ENCODE measurements around the gene PLPP2.

PLPP2 gene

GRCh38 chr19:291006-291521 is at the start of gene PLPP2:
PLPP2 (minus strand) TSS chr19:291403; CDS start chr19:291336, 67 bp downstream.
- H3K9me3 ChIP-seq (ENCODE audit: low read length): no peaks in the 10 kb centered on the region
- no peak within 1 kb of the TSS for H3K9ac ChIP-seq (ENCODE audit: low read length)
- no peak within 1 kb of the TSS for H3K4me3 ChIP-seq (ENCODE audit: low read depth, low read length, poor library complexity, severe bottlenecking)
- no peak within 1 kb of the TSS for H2AFZ ChIP-seq (ENCODE audit: low read length)
- H3F3A ChIP-seq (ENCODE audit: insufficient read depth, low read length): no peaks in the 10 kb centered on the region
- no peak for TF ChIP-seq EZH2 (IDR thresholded peaks at IDR 0.05; ENCODE audit: borderline replicate concordance, low read length)
- TF ChIP-seq CTCF (IDR thresholded peaks at IDR 0.05; ENCODE audit: low read length): no peak
- no peak within 1 kb of the TSS for H3K4me2 ChIP-seq (ENCODE audit: low read length)
- H3K79me2 ChIP-seq (ENCODE audit: insufficient read depth, low read length): no peaks in the 10 kb centered on the region
- no peak within 1 kb of the TSS for H3K27ac ChIP-seq (ENCODE audit: low read depth, low read length, poor library complexity, severe bottlenecking)
- no peaks in the 10 kb centered on the region for H4K20me1 ChIP-seq (ENCODE audit: insufficient read depth, low read length)
- H3K4me1 ChIP-seq (ENCODE audit: insufficient read depth, low read length, severe bottlenecking): no peaks in the 10 kb centered on the region
- no peaks in the 10 kb centered on the region for H3K27me3 ChIP-seq (ENCODE audit: insufficient read depth, low read length)
- H3K36me3 ChIP-seq (ENCODE audit: insufficient read depth, low read length): no peaks in the 10 kb centered on the region
- no peaks in the 10 kb centered on the region for H3K9me2 ChIP-seq (ENCODE audit: low read depth, low read length)

GRCh38 chr19:340620-341385 is 49.6 kb upstream of the PLPP2 start:
- H3K4me2 ChIP-seq (ENCODE audit: low read length): no peak overlapping the region
- peaks cover 21% of the 10 kb centered on the region for H3K79me2 ChIP-seq (ENCODE audit: insufficient read depth, low read length)
- peaks cover 16% of the 10 kb centered on the region for H3K4me1 ChIP-seq (ENCODE audit: insufficient read depth, low read length, severe bottlenecking)
- no peaks in the 10 kb centered on the region for H3K9me2 ChIP-seq (ENCODE audit: low read depth, low read length)
- H3K4me3 ChIP-seq (ENCODE audit: low read depth, low read length, poor library complexity, severe bottlenecking): no peak overlapping the region
- H3K9ac ChIP-seq (ENCODE audit: low read length): no peak overlapping the region
- H3K9me3 ChIP-seq (ENCODE audit: low read length): peaks cover 4% of the 10 kb centered on the region; the same call in 1 of the 2 replicates
- H3K27me3 ChIP-seq (ENCODE audit: insufficient read depth, low read length): no peaks in the 10 kb centered on the region
- H2AFZ ChIP-seq (ENCODE audit: low read length): no peak overlapping the region
- H3F3A ChIP-seq (ENCODE audit: insufficient read depth, low read length): no peaks in the 10 kb centered on the region
- TF ChIP-seq EZH2 (IDR thresholded peaks at IDR 0.05; ENCODE audit: borderline replicate concordance, low read length) (no peak), CTCF (IDR thresholded peaks at IDR 0.05; ENCODE audit: low read length) (no peak)
- no peaks in the 10 kb centered on the region for H4K20me1 ChIP-seq (ENCODE audit: insufficient read depth, low read length)
- no peak overlapping the region for H3K27ac ChIP-seq (ENCODE audit: low read depth, low read length, poor library complexity, severe bottlenecking)
- H3K36me3 ChIP-seq (ENCODE audit: insufficient read depth, low read length): peaks cover 12% of the 10 kb centered on the region; the same call in 1 of the 2 replicates

GRCh38 chr19:339262-339887 is 48.2 kb upstream of the PLPP2 start:
- H2AFZ ChIP-seq (ENCODE audit: low read length): no peak overlapping the region
- H3K9me3 ChIP-seq (ENCODE audit: low read length): peaks cover 4% of the 10 kb centered on the region; the same call in 1 of the 2 replicates
- H4K20me1 ChIP-seq (ENCODE audit: insufficient read depth, low read length): no peaks in the 10 kb centered on the region
- H3K9me2 ChIP-seq (ENCODE audit: low read depth, low read length): no peaks in the 10 kb centered on the region
- no peak overlapping the region for H3K9ac ChIP-seq (ENCODE audit: low read length)
- no peaks in the 10 kb centered on the region for H3K27me3 ChIP-seq (ENCODE audit: insufficient read depth, low read length)
- TF ChIP-seq CTCF (IDR thresholded peaks at IDR 0.05; ENCODE audit: low read length): no peak
- no peak for TF ChIP-seq EZH2 (IDR thresholded peaks at IDR 0.05; ENCODE audit: borderline replicate concordance, low read length)
- no peak overlapping the region for H3K4me3 ChIP-seq (ENCODE audit: low read depth, low read length, poor library complexity, severe bottlenecking)
- H3K27ac ChIP-seq (ENCODE audit: low read depth, low read length, poor library complexity, severe bottlenecking): no peak overlapping the region
- H3K4me1 ChIP-seq (ENCODE audit: insufficient read depth, low read length, severe bottlenecking): peaks cover 16% of the 10 kb centered on the region
- H3F3A ChIP-seq (ENCODE audit: insufficient read depth, low read length): no peaks in the 10 kb centered on the region
- peaks cover 21% of the 10 kb centered on the region for H3K79me2 ChIP-seq (ENCODE audit: insufficient read depth, low read length)
- H3K36me3 ChIP-seq (ENCODE audit: insufficient read depth, low read length): peaks cover 12% of the 10 kb centered on the region; the same call in 1 of the 2 replicates
- H3K4me2 ChIP-seq (ENCODE audit: low read length): no peak overlapping the region

Data from OCI-LY1 (cell line).